Osteocyte (in vitro differentiated cells): ENCODE data around the gene ANAPC16. TPM values are rescaled to one million over a fixed set of nuclear protein-coding genes. Genes with fewer than 3 reads are reported as not detected.

Experiments
- DNase-seq: peaks from one replicate; pipeline ENCODE4 v3.0.0; 2021; ENCODE audit warnings: mixed read lengths; ENCODE audit not compliant: unreplicated experiment; ENCODE audit errors: extremely low spot score
- H3K27ac Mint-ChIP-seq: one replicate; pipeline ENCODE4 v1.8.0; 2021; ENCODE audit warnings: mild to moderate bottlenecking, mixed read lengths; ENCODE audit not compliant: unreplicated experiment
- H3K27me3 Mint-ChIP-seq: one replicate; pipeline ENCODE4 v1.8.0; 2021; ENCODE audit warnings: mixed read lengths; ENCODE audit not compliant: unreplicated experiment
- H3K36me3 Mint-ChIP-seq: one replicate; pipeline ENCODE4 v1.8.0; 2021; ENCODE audit warnings: mixed read lengths; ENCODE audit not compliant: unreplicated experiment
- H3K4me1 Mint-ChIP-seq: one replicate; pipeline ENCODE4 v1.8.0; 2021; ENCODE audit warnings: mixed read lengths; ENCODE audit not compliant: unreplicated experiment
- H3K4me3 Mint-ChIP-seq: one replicate; pipeline ENCODE4 v1.8.0; 2021; ENCODE audit warnings: mild to moderate bottlenecking, moderate library complexity, mixed read lengths; ENCODE audit not compliant: unreplicated experiment
- H3K9me3 Mint-ChIP-seq: one replicate; pipeline ENCODE4 v1.8.0; 2021; ENCODE audit warnings: mixed read lengths; ENCODE audit not compliant: unreplicated experiment
- CTCF ChIP-seq: fragments of 200-600 bp; sonication (generic); IDR thresholded peaks from 2 replicates; pipeline ENCODE4 v1.5.0; 2021; ENCODE audit warnings: antibody characterized with exemption, mild to moderate bottlenecking, moderate library complexity
- total RNA-seq: library from RNA; stranded (reverse); gene quantifications from 2 replicates; pipeline ENCODE4 v1.2.1, GENCODE V29; 2021

ANAPC16 gene
- total RNA-seq, 1 donor from 2014 or later: 70.3 TPM

DNA sequence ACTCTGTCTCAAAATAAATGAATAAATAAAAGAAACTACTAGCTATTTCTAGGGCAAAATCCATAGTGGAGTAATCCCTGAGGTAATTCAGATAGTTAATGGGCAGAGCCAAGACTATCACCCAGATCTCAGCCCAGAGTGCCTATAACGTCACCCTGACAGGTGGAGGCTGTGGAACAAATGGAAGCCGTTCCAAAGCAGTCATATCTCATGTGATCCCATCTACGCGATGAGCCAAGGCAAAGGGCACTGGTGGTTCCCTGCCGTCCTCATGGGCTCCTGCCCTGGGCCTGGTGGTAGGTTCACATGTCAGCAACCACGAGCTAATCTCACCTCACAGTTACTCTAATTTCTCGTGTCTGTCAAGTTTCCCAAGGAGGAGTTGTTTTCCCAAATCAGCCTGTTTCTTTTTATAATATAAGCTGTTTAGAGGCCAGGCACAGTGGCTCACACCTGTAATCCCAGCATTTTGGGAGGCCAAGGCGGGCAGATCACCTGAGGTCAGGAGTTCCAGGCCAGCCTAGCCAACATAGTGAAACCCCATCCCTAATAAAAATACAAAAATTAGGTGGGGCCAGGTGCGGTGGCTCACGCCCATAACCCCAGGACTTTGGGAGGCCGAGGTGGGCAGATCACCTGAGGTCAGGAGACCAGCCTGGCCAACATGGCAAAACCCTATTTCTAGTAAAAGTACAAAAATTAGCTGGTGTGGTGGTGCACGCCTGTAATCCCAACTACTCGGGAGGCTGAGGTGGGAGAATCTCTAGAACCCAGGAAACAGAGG lies 22.8 kb downstream of the ANAPC16 start:
- H3K4me1 Mint-ChIP-seq: peaks cover 34% of the 10 kb centered on the region
- H3K36me3 Mint-ChIP-seq: peaks cover 12% of the 10 kb centered on the region
- H3K9me3 Mint-ChIP-seq: no peaks in the 10 kb centered on the region
- H3K4me3 Mint-ChIP-seq: no peak overlapping the region
- no peaks in the 10 kb centered on the region for H3K27me3 Mint-ChIP-seq
- no peak overlapping the region for H3K27ac Mint-ChIP-seq
- TF ChIP-seq CTCF: no peak
- no peak for DNase-seq

DNA sequence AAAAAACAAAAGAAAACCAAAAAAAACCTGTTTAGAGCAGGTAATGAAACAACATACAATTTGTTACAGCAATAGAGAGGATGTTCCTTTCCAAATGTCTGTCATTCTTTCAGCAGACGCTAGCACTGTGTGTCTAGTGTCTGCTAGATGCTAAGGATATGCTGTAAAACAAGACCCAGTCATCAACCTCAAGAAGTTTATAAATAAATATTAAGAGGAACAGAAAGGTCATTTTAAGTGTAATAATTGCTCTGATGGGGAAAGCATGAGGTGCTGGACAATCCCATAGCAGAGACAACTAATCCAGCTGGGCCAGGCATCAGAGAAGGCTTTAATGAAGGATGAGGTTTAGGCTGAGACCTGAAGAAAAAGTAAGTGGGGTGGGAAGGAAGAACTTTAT lies 23.6 kb downstream of the ANAPC16 start:
- H3K27ac Mint-ChIP-seq: peak overlapping the region; percentile 66
- peaks cover 11% of the 10 kb centered on the region for H3K36me3 Mint-ChIP-seq
- DNase-seq: no peak
- H3K9me3 Mint-ChIP-seq: no peaks in the 10 kb centered on the region
- TF ChIP-seq CTCF: no peak
- H3K4me3 Mint-ChIP-seq: no peak overlapping the region
- H3K4me1 Mint-ChIP-seq: peaks cover 41% of the 10 kb centered on the region
- H3K27me3 Mint-ChIP-seq: no peaks in the 10 kb centered on the region

GRCh38 chr10:72240371-72240770 lies 24.6 kb downstream of the ANAPC16 start:
- no peaks in the 10 kb centered on the region for H3K9me3 Mint-ChIP-seq
- no peak for TF ChIP-seq CTCF
- no peak overlapping the region for H3K27ac Mint-ChIP-seq
- H3K4me1 Mint-ChIP-seq: peaks cover 51% of the 10 kb centered on the region
- H3K27me3 Mint-ChIP-seq: no peaks in the 10 kb centered on the region
- DNase-seq: no peak
- no peak overlapping the region for H3K4me3 Mint-ChIP-seq
- peaks cover 8% of the 10 kb centered on the region for H3K36me3 Mint-ChIP-seq

DNA sequence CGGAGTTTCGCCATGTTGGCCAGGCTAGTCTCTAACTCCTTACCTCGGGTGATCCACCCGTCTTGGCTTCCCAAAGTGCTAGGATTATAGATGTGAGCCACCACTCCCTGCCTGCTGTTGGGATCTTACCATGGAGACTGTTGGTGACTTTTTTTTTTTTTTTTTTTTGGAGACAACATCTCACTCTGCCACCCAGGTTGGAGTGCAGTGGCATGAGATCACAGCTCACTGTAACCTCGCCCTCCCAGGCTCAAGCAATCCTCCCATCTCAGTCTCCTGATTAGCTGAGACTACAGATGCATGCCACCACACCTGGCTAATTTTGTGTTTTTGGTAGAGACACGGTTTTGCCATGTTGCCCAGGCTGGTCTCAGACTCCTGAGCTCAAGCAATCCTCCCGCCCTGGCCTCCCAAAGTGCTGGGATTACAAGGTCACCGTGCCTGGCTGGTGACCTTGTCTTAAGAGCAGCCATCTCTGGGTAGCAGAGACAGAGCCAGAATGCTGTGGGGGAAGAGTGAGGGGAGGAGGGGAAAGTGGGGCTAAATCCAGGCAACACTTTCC lies 26.0 kb downstream of the ANAPC16 start:
- no peak overlapping the region for H3K4me3 Mint-ChIP-seq
- H3K27me3 Mint-ChIP-seq: no peaks in the 10 kb centered on the region
- peak overlapping the region; percentile 95 for H3K27ac Mint-ChIP-seq

More for the DNA sequence above, 26.0 kb downstream of the ANAPC16 start:
- DNase-seq: no peak
- H3K36me3 Mint-ChIP-seq: peaks cover 2% of the 10 kb centered on the region
- H3K4me1 Mint-ChIP-seq: peaks cover 62% of the 10 kb centered on the region
- no peaks in the 10 kb centered on the region for H3K9me3 Mint-ChIP-seq
- no peak for TF ChIP-seq CTCF
